K562 (cell line): ENCODE measurements around the gene CELSR3. TPM values are rescaled to one million over a fixed set of nuclear protein-coding genes. Genes with fewer than 3 reads are reported as not detected.

Experiments used
- ATAC-seq: fragments of 200-7000 bp; cut with Tn5 transposase; 3 replicates; pipeline ENCODE4 v1.9.1; 2020; ENCODE audit warnings: moderate library complexity
- BruUV-seq: library from RNA; stranded (reverse); fragments of 400-500 nt; replicated peaks from 2 replicates; lab custom pipeline; 2021; lab: Mats Ljungman, UMichigan
- CTCF ChIA-PET: fragments of 300-600 bp; formaldehyde crosslinking; extraction: SDS; loops from one replicate; lab custom pipeline; 2021; ENCODE audit warnings: low intra/inter-chr PET ratio; lab: Yijun Ruan, JAX
- POLR2A ChIA-PET: fragments of 300-600, 350-650 bp; sonication (Branson Sonifier 250); formaldehyde crosslinking; extraction: SDS; loops from one replicate; lab custom pipeline; 2021; ENCODE audit warnings: antibody characterized with exemption, inconsistent platforms; lab: Yijun Ruan, JAX
- DNase-seq, 4 experiments: peaks; one replicate each; pipeline versions ENCODE4 v3.0.0 to v3.0.0-alpha.2; 2011 to 2018; ENCODE audit warnings: low spot score in 3 of 4, mixed read lengths in 3 of 4; ENCODE audit errors: extremely low read depth in 1 of 4
- FAIRE-seq: peaks from 2 replicates; lab custom pipeline; 2011; peaks lifted over from hg19 to GRCh38; lab: Jason Lieb, UNC
- H2AFZ ChIP-seq: 2 replicates; pipeline ENCODE4 v1.6.0; 2011; ENCODE audit warnings: low read depth, low read length, control low read depth, inconsistent platforms
- H3K27ac ChIP-seq: fragments of 200-600 bp; 3 replicates; pipeline ENCODE4 v1.8.0; 2011; ENCODE audit warnings: low read depth, mild to moderate bottlenecking, control low read depth, inconsistent platforms, low read length, moderate library complexity, mixed read lengths; ENCODE audit errors: extremely low read depth
- H3K27me3 ChIP-seq, 2 experiments: fragments of 300-600 bp in 1 of 2; 2 replicates in 1 of 2; 3 replicates in 1 of 2; pipeline versions ENCODE4 v1.6.0 to v1.8.0; 2011; ENCODE audit warnings: inconsistent platforms in 2 of 2, low read length in 2 of 2, mild to moderate bottlenecking in 1 of 2, mixed read lengths in 1 of 2, moderate library complexity in 1 of 2; ENCODE audit not compliant: control insufficient read depth in 2 of 2, insufficient read depth in 2 of 2
- H3K36me3 ChIP-seq: fragments of 300-600 bp; 3 replicates; pipeline ENCODE4 v1.8.0; 2011; ENCODE audit warnings: mild to moderate bottlenecking, low read length, inconsistent platforms; ENCODE audit not compliant: control insufficient read depth, insufficient read depth
- H3K4me1 ChIP-seq, 2 experiments: fragments of 200-600 bp in 1 of 2; replicated peaks in 1 of 2; 2 replicates in 1 of 2; 3 replicates in 1 of 2; pipeline versions ENCODE4 v1.5.1 to v1.8.0; 2011; ENCODE audit warnings: inconsistent platforms in 2 of 2, low read length in 2 of 2, mild to moderate bottlenecking in 1 of 2, mixed read lengths in 1 of 2, moderate library complexity in 1 of 2; ENCODE audit not compliant: control insufficient read depth in 2 of 2, insufficient read depth in 2 of 2
- H3K4me2 ChIP-seq: 2 replicates; pipeline ENCODE4 v1.6.1; 2011; ENCODE audit warnings: low read length, control low read depth, inconsistent platforms, mixed read lengths; ENCODE audit not compliant: insufficient read depth
- H3K4me3 ChIP-seq: fragments of 200-600 bp; sonication (generic), shearing (Covaris generic); 2 replicates; pipeline ENCODE4 v1.5.1; 2016; ENCODE audit warnings: control low read depth, inconsistent platforms
- H3K79me2 ChIP-seq: fragments of 200-600 bp; 3 replicates; pipeline ENCODE4 v1.8.0; 2011; ENCODE audit warnings: low read length, inconsistent platforms; ENCODE audit not compliant: control insufficient read depth, insufficient read depth
- H3K9ac ChIP-seq, 2 experiments: 2 replicates each; pipeline versions ENCODE4 v1.6.0 to v1.6.1; 2011; ENCODE audit warnings: low read depth in 2 of 2, low read length in 2 of 2, control low read depth in 1 of 2, inconsistent platforms in 1 of 2, mild to moderate bottlenecking in 1 of 2, mixed read lengths in 1 of 2; ENCODE audit not compliant: insufficient read depth in 1 of 2
- H3K9me1 ChIP-seq: one replicate; pipeline ENCODE4 v1.6.0; 2011; ENCODE audit warnings: inconsistent platforms, mild to moderate bottlenecking, low read length, moderate library complexity; ENCODE audit not compliant: control insufficient read depth, insufficient read depth
- H3K9me3 ChIP-seq: replicated peaks from 2 replicates; pipeline ENCODE4 v1.5.1; 2011; ENCODE audit warnings: low read depth, low read length, inconsistent platforms; ENCODE audit not compliant: control insufficient read depth, insufficient read depth
- H4K20me1 ChIP-seq: replicated peaks from 2 replicates; pipeline ENCODE4 v1.6.1; 2011; ENCODE audit warnings: low read length, inconsistent platforms, mixed read lengths; ENCODE audit not compliant: control insufficient read depth, insufficient read depth
- CHCHD3 ChIP-seq: fragments of 250-450 bp; sonication (Bioruptor Pico); IDR thresholded peaks from 2 replicates; pipeline ENCODE4 v2.1.2; 2022; ENCODE audit warnings: mild to moderate bottlenecking
- ELF1 ChIP-seq: fragments of 200-800 bp; sonication (Bioruptor generic); IDR thresholded peaks from 2 replicates; pipeline ENCODE4 v1.6.1; 2016; ENCODE audit warnings: missing genetic modification characterization, missing compliant biosample characterization
- ELF2 ChIP-seq: fragments of 250-450 bp; sonication (Bioruptor Pico); IDR thresholded peaks from 2 replicates; pipeline ENCODE4 v1.5.0; 2021; ENCODE audit warnings: mild to moderate bottlenecking
- FOXK1 ChIP-seq: sonication (generic); formaldehyde crosslinking; IDR thresholded peaks from 2 replicates; pipeline ENCODE4 v1.8.0; 2022; ENCODE audit warnings: missing genetic modification reagents, mild to moderate bottlenecking, borderline replicate concordance
- HNRNPK ChIP-seq: fragments of 200-400 bp; formaldehyde crosslinking; IDR thresholded peaks from one replicate; pipeline ENCODE4 v1.6.1; 2018; ENCODE audit warnings: mild to moderate bottlenecking, low read depth, low read length; ENCODE audit not compliant: poor library complexity, severe bottlenecking
- PHTF2 ChIP-seq: fragments of 250-450 bp; sonication (Bioruptor Pico); IDR thresholded peaks from 2 replicates; pipeline ENCODE4 v1.5.0; 2021; ENCODE audit warnings: mild to moderate bottlenecking
- RBM25 ChIP-seq: fragments of 200-400 bp; formaldehyde crosslinking; IDR thresholded peaks from 2 replicates; pipeline ENCODE4 v1.6.1; 2018; ENCODE audit warnings: low read length, low read depth, moderate library complexity; ENCODE audit not compliant: severe bottlenecking
- SNIP1 ChIP-seq: fragments of 450-650 bp; IDR thresholded peaks from 2 replicates; pipeline ENCODE4 v1.7.1; 2017; ENCODE audit warnings: low read depth, mild to moderate bottlenecking
- TEAD4 ChIP-seq, 2 experiments: sonication (generic) in 1 of 2; formaldehyde crosslinking in 1 of 2; IDR thresholded peaks; 2 replicates each; pipeline versions ENCODE4 v1.6.1 to v1.8.0; 2012 to 2022; ENCODE audit warnings: borderline replicate concordance in 1 of 2, inconsistent platforms in 1 of 2, low read length in 1 of 2, mild to moderate bottlenecking in 1 of 2, missing genetic modification reagents in 1 of 2
- ZNF717 ChIP-seq: fragments of 250-450 bp; sonication (Bioruptor Pico); IDR thresholded peaks from 2 replicates; pipeline ENCODE4 v1.5.0; 2021
- WGBS: fragments of 100-300 bp; shearing (Covaris generic); methylation state at CpG from one replicate; pipeline ENCODE4 v1.1.6; 2016; ENCODE audit warnings: low coverage, mixed read lengths; ENCODE audit not compliant: insufficient coverage; ENCODE audit errors: missing lambda C conversion rate; 5-methylcytosine and 5-hydroxymethylcytosine counted together
- in situ Hi-C: fragments of 300-500 bp; cut with MboI; formaldehyde crosslinking; loops from 4 replicates; pipeline ENCODE4 v1.15.0; 2018; ENCODE audit warnings: inconsistent platforms, mixed read lengths
- intact Hi-C: fragments of 100-400 bp; cut with micrococcal nuclease; formaldehyde crosslinking; loops from 2 replicates; pipeline ENCODE4 v1.14.2; 2022
- polyA plus RNA-seq, 8 experiments: library from polyadenylated mRNA; depleted of rRNA in 4 of 8; stranded (reverse) in 5 of 8; unstranded in 3 of 8; fragments of >200 nt; fragmentation: Nextera tagmentation in 2 of 8; fragmentation: Illumina TruSeq in 1 of 8; extraction: Ambion mirVana in 2 of 8; extraction: Trizol in 1 of 8; gene quantifications; 2 replicates each; pipeline versions ENCODE4 v1.2.1 to v1.2.3, GENCODE V29; 2011 to 2014; ENCODE audit warnings: inconsistent platforms in 1 of 8, missing spikeins in 1 of 8
- total RNA-seq, 7 experiments: library from RNA; depleted of rRNA in 6 of 7; stranded (reverse); fragments of >200 nt in 6 of 7; fragmentation: Illumina TruSeq in 2 of 7; extraction: Trizol in 2 of 7; gene quantifications; 2 replicates each; pipeline versions ENCODE4 v1.2.1 to v1.2.3, GENCODE V29; 2011 to 2021; ENCODE audit warnings: low replicate concordance in 1 of 7
- TF ChIP-seq, protein P1 (sequence below): sonication (generic); formaldehyde crosslinking; IDR thresholded peaks from 2 replicates; pipeline ENCODE4 v1.9.0; 2022; ENCODE audit warnings: mild to moderate bottlenecking, missing genetic modification reagents
- TF ChIP-seq, protein P2 (sequence below): fragments of 250-450 bp; sonication (Bioruptor Pico); IDR thresholded peaks from 2 replicates; pipeline ENCODE4 v1.8.0; 2022; ENCODE audit warnings: moderate library complexity, mild to moderate bottlenecking, inconsistent platforms

Gene CELSR3
- total and polyA plus RNA-seq, 9 of the 15 experiments (the other 6 are each of a cell fraction or from before 2014, with no cell fraction given): 0.10 to 2.7 (median 0.76) TPM

- H3K9ac ChIP-seq: no peak overlapping the region
Measured at GRCh38 chr3:48625600-48625999, 37.1 kb downstream of the CELSR3 start.

GRCh38 chr3:48624767-48625166, 37.9 kb downstream of the CELSR3 start:
- 81% methylated on average over 7 of the region's 10 CpGs for WGBS
- Histone ChIP-seq H3K9ac (no peak overlapping the region), H3K4me3 (no peak overlapping the region), H3K27me3 (no peaks in the 10 kb centered on the region), H3K9me1 (no peaks in the 10 kb centered on the region), H3K36me3 (peaks cover 33% of the 10 kb centered on the region; the same call in 2 of the 3 replicates), H3K4me2 (no peak overlapping the region), H2AFZ (no peak overlapping the region), H3K79me2 (no peaks in the 10 kb centered on the region), H3K9me3 (no peaks in the 10 kb centered on the region), H3K27ac (no peak overlapping the region), H3K4me1 (peaks cover 0 to 7% of the 10 kb centered on the region in 2 experiments; a peak in 2 of 5 replicates), H4K20me1 (no peaks in the 10 kb centered on the region)
- ChIA-PET CTCF (no interaction called here), POLR2A (interaction anchor here (0.6 to 3.4 kb wide), 3 partner anchors 10 to 155 kb away, joined by 3 to 23 read pairs (median 5); partner anchors contain the start of gene SLC26A6)
- no TSS peak for BruUV-seq
- DNase-seq (no peak), FAIRE-seq (no peak), ATAC-seq (no peak)
- in situ Hi-C loops (no loop called here), intact Hi-C loops (no loop called here)
- TF ChIP-seq, protein P1, sequence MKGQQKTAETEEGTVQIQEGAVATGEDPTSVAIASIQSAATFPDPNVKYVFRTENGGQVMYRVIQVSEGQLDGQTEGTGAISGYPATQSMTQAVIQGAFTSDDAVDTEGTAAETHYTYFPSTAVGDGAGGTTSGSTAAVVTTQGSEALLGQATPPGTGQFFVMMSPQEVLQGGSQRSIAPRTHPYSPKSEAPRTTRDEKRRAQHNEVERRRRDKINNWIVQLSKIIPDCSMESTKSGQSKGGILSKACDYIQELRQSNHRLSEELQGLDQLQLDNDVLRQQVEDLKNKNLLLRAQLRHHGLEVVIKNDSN: no peak
- TF ChIP-seq, protein P2, sequence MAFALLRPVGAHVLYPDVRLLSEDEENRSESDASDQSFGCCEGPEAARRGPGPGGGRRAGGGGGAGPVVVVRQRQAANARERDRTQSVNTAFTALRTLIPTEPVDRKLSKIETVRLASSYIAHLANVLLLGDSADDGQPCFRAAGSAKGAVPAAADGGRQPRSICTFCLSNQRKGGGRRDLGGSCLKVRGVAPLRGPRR (CRISPR knock-in tag): no peak
- no peak for TF ChIP-seq RBM25
- no peak for TF ChIP-seq CHCHD3 (CRISPR knock-in tag)

More at GRCh38 chr3:48625600-48625999, 37.1 kb downstream of the CELSR3 start:
- no peak overlapping the region for H2AFZ ChIP-seq
- ATAC-seq: no peak
- H3K4me3 ChIP-seq: no peak overlapping the region
- no peaks in the 10 kb centered on the region for H3K79me2 ChIP-seq
- no peak for DNase-seq
- POLR2A ChIA-PET: interaction anchor here (1.4 to 3.4 kb wide), 2 partner anchors 9 to 27 kb away, joined by 5 to 23 read pairs; partner anchors contain the start of gene SLC26A6
- no peaks in the 10 kb centered on the region for H3K27me3 ChIP-seq
- in situ Hi-C loops (no loop called here), intact Hi-C loops (no loop called here)
- peaks cover 41% of the 10 kb centered on the region; the same call in 2 of the 3 replicates for H3K36me3 ChIP-seq
- TF ChIP-seq ZNF717 (no peak), PHTF2 (CRISPR knock-in tag) (no peak), ELF1 (tag) (no peak), FOXK1 (CRISPR knock-in tag) (no peak), TEAD4 (IDR thresholded peaks at IDR 0.05; ENCODE audit: low read length) (no peak), TEAD4 (CRISPR knock-in tag; IDR thresholded peaks at IDR 0.05; ENCODE audit: borderline replicate concordance) (no peak), ELF2 (no peak), HNRNPK (no peak), SNIP1 (no peak)
- BruUV-seq: no TSS peak
- no peaks in the 10 kb centered on the region for H4K20me1 ChIP-seq
- H3K9me3 ChIP-seq: no peaks in the 10 kb centered on the region
- H3K27ac ChIP-seq: no peak overlapping the region
- no peaks in the 10 kb centered on the region for H3K9me1 ChIP-seq
- 96% methylated on average over 4 of the region's 6 CpGs for WGBS
- CTCF ChIA-PET: no interaction called here
- peaks cover 0 to 7% of the 10 kb centered on the region in 2 experiments; a peak in 2 of 5 replicates for H3K4me1 ChIP-seq
- H3K4me2 ChIP-seq: no peak overlapping the region
- no peak for FAIRE-seq
